Fibroblast of pulmonary artery (primary cell): ENCODE data around the gene CSNK1G2.

Experiments used
- DNase-seq: peaks from one replicate; pipeline ENCODE4 v3.0.0-alpha.2; 2010; ENCODE audit warnings: low read depth
- H3K4me3 ChIP-seq: replicated peaks from 2 replicates; pipeline ENCODE4 v1.5.1; 2011; ENCODE audit warnings: low read depth, mild to moderate bottlenecking, control low read depth, low read length, moderate library complexity
- CTCF ChIP-seq: IDR thresholded peaks from 2 replicates; pipeline ENCODE4 v1.5.1; 2011; ENCODE audit warnings: mild to moderate bottlenecking, control low read depth, low read length, inconsistent platforms; ENCODE audit errors: missing control alignments

CSNK1G2 gene

GRCh38 chr19:1933244-1933643 lies 7.7 kb upstream of the CSNK1G2 start:
- no peak overlapping the region for H3K4me3 ChIP-seq
- no peak for DNase-seq
- TF ChIP-seq CTCF, result no peak

GRCh38 chr19:1933942-1934341 lies 7.0 kb upstream of the CSNK1G2 start:
- H3K4me3 ChIP-seq, result no peak overlapping the region
- DNase-seq, result no peak
- TF ChIP-seq CTCF, result no peak

GRCh38 chr19:1935484-1936208 lies 5.3 kb upstream of the CSNK1G2 start:
- no peak for TF ChIP-seq CTCF
- peak; percentile 84 for DNase-seq
- no peak overlapping the region for H3K4me3 ChIP-seq

- no peak for DNase-seq
Observed at GRCh38 chr19:1936430-1936829, 4.5 kb upstream of the CSNK1G2 start.

GRCh38 chr19:1936916-1937610 lies 3.9 kb upstream of the CSNK1G2 start:
- no peak for DNase-seq
- H3K4me3 ChIP-seq, result no peak overlapping the region
- no peak for TF ChIP-seq CTCF

More at GRCh38 chr19:1936430-1936829, 4.5 kb upstream of the CSNK1G2 start:
- H3K4me3 ChIP-seq, result no peak overlapping the region
- no peak for TF ChIP-seq CTCF

GRCh38 chr19:1938071-1938470 lies 2.9 kb upstream of the CSNK1G2 start:
- TF ChIP-seq CTCF, result no peak
- DNase-seq, result no peak
- H3K4me3 ChIP-seq, result no peak overlapping the region
